Measurements from ENCODE around the gene MRPL49. TPM values are rescaled to one million over a fixed set of nuclear protein-coding genes. Genes with fewer than 3 reads are reported as not detected.

MRPL49 gene
- total and polyA plus RNA-seq, 9 of the 15 experiments (the other 6 are each of a cell fraction or from before 2014, with no cell fraction given) = 74.3 to 132 (median 91.2) TPM

- TF ChIP-seq NKRF (IDR thresholded peaks at IDR 0.05; ENCODE audit: borderline replicate concordance) (peak; percentile 96), NR2C1 (IDR thresholded peaks at IDR 0.05) (peak; percentile 78), NR2C1 (tag; IDR thresholded peaks at IDR 0.05) (peak; percentile 75), MTA1 (IDR thresholded peaks at IDR 0.05; ENCODE audit: borderline replicate concordance) (peak; percentile 99), SMAD1 (IDR thresholded peaks at IDR 0.05; ENCODE audit: low read depth, low read length, partially characterized antibody) (peak; percentile 81), EGR1 (conservative IDR thresholded peaks at IDR 0.05) (peak; percentile 66), PHB (CRISPR knock-in tag; IDR thresholded peaks at IDR 0.05) (no peak), HSF4 (CRISPR knock-in tag; IDR thresholded peaks at IDR 0.05; ENCODE audit: borderline replicate concordance) (no peak), SIN3B (IDR thresholded peaks at IDR 0.05; ENCODE audit: low read depth) (peak; percentile 95), CXXC5 (CRISPR knock-in tag; IDR thresholded peaks at IDR 0.05) (peak; percentile 96), RB1 (IDR thresholded peaks at IDR 0.05; ENCODE audit: low read depth) (peak; percentile 85), TBL1XR1 (IDR thresholded peaks at IDR 0.05; ENCODE audit: low read length in 2 of 2) (peak in 1 of 2 experiments; percentile 79; a peak in 2 of 4 replicates), RFX7 (CRISPR knock-in tag; IDR thresholded peaks at IDR 0.05) (no peak), ZBTB26 (CRISPR knock-in tag; IDR thresholded peaks at IDR 0.05) (peak; percentile 49; the same call in 1 of the 2 replicates), MAX (CRISPR knock-in tag; IDR thresholded peaks at IDR 0.05) (peak; percentile 80), ZBTB7A (IDR thresholded peaks at IDR 0.05; ENCODE audit: borderline replicate concordance, control insufficient read depth, low read depth, low read length) (no peak; the same call in none of the 2 replicates), DEAF1 (CRISPR knock-in tag; IDR thresholded peaks at IDR 0.05) (peak; percentile 42; the same call in 1 of the 2 replicates), MYBL2 (IDR thresholded peaks at IDR 0.05; ENCODE audit: low read depth) (peak; percentile 91), MYBL2 (CRISPR knock-in tag; IDR thresholded peaks at IDR 0.05; ENCODE audit: borderline replicate concordance) (no peak), NUFIP1 (IDR thresholded peaks at IDR 0.05; ENCODE audit: partially characterized antibody) (no peak), ATF6 (CRISPR knock-in tag; IDR thresholded peaks at IDR 0.05) (peak; percentile 97), FOXA1 (IDR thresholded peaks at IDR 0.05; ENCODE audit: borderline replicate concordance) (no peak)
These were observed 38.1 kb upstream of the MRPL49 start, which contains the start of the genes CDCA5 and ZFPL1 (continued) for GRCh38 chr11:65083834-65084597.
